H9 (cell line): Measurements from ENCODE around the gene SBK3. TPM values are rescaled to one million over a fixed set of nuclear protein-coding genes. Genes with fewer than 3 reads are reported as not detected.
"Not testable (repeated sequence)": the region's sequence is repeated elsewhere in the genome, so short reads cannot be mapped to it uniquely, and the experiment has no call there.

Experiments
- DNase-seq: peaks from one replicate; pipeline ENCODE4 v3.0.0-alpha.2; 2017
- H2AFZ ChIP-seq: one replicate; pipeline ENCODE4 v1.6.1; 2013; ENCODE audit warnings: mild to moderate bottlenecking, low read length, control low read depth, moderate library complexity
- H2AK5ac ChIP-seq: 2 replicates; pipeline ENCODE4 v1.6.1; 2013; ENCODE audit warnings: low read length, control low read depth, mixed read lengths; ENCODE audit not compliant: insufficient read length
- H2BK120ac ChIP-seq: one replicate; pipeline ENCODE4 v1.6.1; 2013; ENCODE audit warnings: low read depth, mild to moderate bottlenecking, low read length, control low read depth, inconsistent platforms; ENCODE audit not compliant: poor library complexity, severe bottlenecking
- H2BK12ac ChIP-seq: 2 replicates; pipeline ENCODE4 v1.6.1; 2013; ENCODE audit warnings: low read length, control low read depth, mixed read lengths, low read depth; ENCODE audit not compliant: insufficient read length
- H2BK15ac ChIP-seq: 2 replicates; pipeline ENCODE4 v1.6.1; 2013; ENCODE audit warnings: low read depth, low read length, control low read depth
- H2BK20ac ChIP-seq: one replicate; pipeline ENCODE4 v1.6.1; 2013; ENCODE audit warnings: low read depth, mild to moderate bottlenecking, low read length, control low read depth, inconsistent platforms; ENCODE audit not compliant: poor library complexity, severe bottlenecking
- H2BK5ac ChIP-seq: 2 replicates; pipeline ENCODE4 v1.6.1; 2013; ENCODE audit warnings: low read length, control low read depth, mixed read lengths; ENCODE audit not compliant: insufficient read length
- H3K14ac ChIP-seq: 2 replicates; pipeline ENCODE4 v1.6.1; 2013; ENCODE audit warnings: low read length, control low read depth; ENCODE audit not compliant: insufficient read depth
- H3K18ac ChIP-seq: 2 replicates; pipeline ENCODE4 v1.6.1; 2013; ENCODE audit warnings: low read depth, mild to moderate bottlenecking, mixed read lengths, low read length, control low read depth; ENCODE audit not compliant: insufficient read length
- H3K23ac ChIP-seq: 2 replicates; pipeline ENCODE4 v1.6.1; 2013; ENCODE audit warnings: low read length, control low read depth, mixed read lengths, low read depth; ENCODE audit not compliant: insufficient read length
- H3K23me2 ChIP-seq: 2 replicates; pipeline ENCODE4 v1.6.1; 2013; ENCODE audit warnings: low read depth, mild to moderate bottlenecking, mixed read lengths, low read length, control low read depth; ENCODE audit not compliant: insufficient read length, poor library complexity, severe bottlenecking
- H3K27ac ChIP-seq: 2 replicates; pipeline ENCODE4 v1.5.1; 2013; ENCODE audit warnings: low read length, control low read depth, mixed read lengths, low read depth; ENCODE audit not compliant: insufficient read length
- H3K27me3 ChIP-seq: 2 replicates; pipeline ENCODE4 v1.6.1; 2013; ENCODE audit warnings: low read length, control low read depth, inconsistent platforms; ENCODE audit not compliant: insufficient read depth
- H3K4ac ChIP-seq: 2 replicates; pipeline ENCODE4 v1.6.1; 2013; ENCODE audit warnings: low read depth, mild to moderate bottlenecking, control low read depth, inconsistent platforms, low read length, moderate library complexity
- H3K4me1 ChIP-seq: 2 replicates; pipeline ENCODE4 v1.6.1; 2013; ENCODE audit warnings: low read length, control low read depth, inconsistent platforms; ENCODE audit not compliant: insufficient read depth
- H3K4me2 ChIP-seq: 2 replicates; pipeline ENCODE4 v1.6.1; 2013; ENCODE audit warnings: low read length, control low read depth, mixed read lengths; ENCODE audit not compliant: insufficient read length, insufficient read depth
- H3K56ac ChIP-seq: 2 replicates; pipeline ENCODE4 v1.6.1; 2013; ENCODE audit warnings: low read depth, mild to moderate bottlenecking, mixed read lengths, low read length, control low read depth; ENCODE audit not compliant: insufficient read length
- H3K79me1 ChIP-seq: 2 replicates; pipeline ENCODE4 v1.6.1; 2013; ENCODE audit warnings: low read depth, mild to moderate bottlenecking, moderate library complexity, low read length, control low read depth, inconsistent platforms; ENCODE audit not compliant: insufficient read depth, poor library complexity, severe bottlenecking
- H3K79me2 ChIP-seq: 2 replicates; pipeline ENCODE4 v1.6.1; 2013; ENCODE audit warnings: low read length, control low read depth, inconsistent platforms; ENCODE audit not compliant: insufficient read depth
- H3K9ac ChIP-seq: 2 replicates; pipeline ENCODE4 v1.6.1; 2013; ENCODE audit warnings: low read length, control low read depth, mixed read lengths; ENCODE audit not compliant: insufficient read length; ENCODE audit errors: extremely low read depth
- H3K9me3 ChIP-seq: one replicate; pipeline ENCODE4 v1.6.1; 2013; ENCODE audit warnings: low read depth, low read length, inconsistent platforms; ENCODE audit not compliant: control insufficient read depth
- H3T11ph ChIP-seq: one replicate; pipeline ENCODE4 v1.6.1; 2013; ENCODE audit warnings: mild to moderate bottlenecking, low read length, control low read depth, inconsistent platforms
- H4K20me1 ChIP-seq: one replicate; pipeline ENCODE4 v1.6.1; 2013; ENCODE audit not compliant: control insufficient read depth, insufficient read length, insufficient read depth
- H4K5ac ChIP-seq: 2 replicates; pipeline ENCODE4 v1.6.1; 2013; ENCODE audit warnings: low read depth, mild to moderate bottlenecking, mixed read lengths, low read length, control low read depth; ENCODE audit not compliant: insufficient read length
- H4K8ac ChIP-seq: replicated peaks from 2 replicates; pipeline ENCODE4 v1.6.1; 2013; ENCODE audit warnings: low read length, control low read depth, mixed read lengths, low read depth; ENCODE audit not compliant: insufficient read length
- H4K91ac ChIP-seq: 2 replicates; pipeline ENCODE4 v1.6.1; 2013; ENCODE audit warnings: low read depth, mild to moderate bottlenecking, moderate library complexity, mixed read lengths, low read length, control low read depth; ENCODE audit not compliant: insufficient read length
- H3K27ac Mint-ChIP-seq, 3 experiments: 2 replicates in 2 of 3; 3 replicates in 1 of 3; pipeline ENCODE4 v1.8.0; 2020 to 2021; ENCODE audit warnings: mixed read lengths in 3 of 3, mild to moderate bottlenecking in 1 of 3, moderate library complexity in 1 of 3
- H3K27me3 Mint-ChIP-seq: 2 replicates; pipeline ENCODE4 v1.8.0; 2021; ENCODE audit warnings: low read depth, mild to moderate bottlenecking, moderate library complexity, mixed read lengths
- H3K36me3 Mint-ChIP-seq, 3 experiments: 2 replicates in 2 of 3; 3 replicates in 1 of 3; pipeline ENCODE4 v1.8.0; 2020 to 2021; ENCODE audit warnings: low read depth in 3 of 3, mixed read lengths in 3 of 3; ENCODE audit not compliant: insufficient read depth in 1 of 3
- H3K4me1 Mint-ChIP-seq, 2 experiments: 2 replicates each; pipeline ENCODE4 v1.8.0; 2020; ENCODE audit warnings: mixed read lengths in 2 of 2
- H3K4me3 Mint-ChIP-seq, 2 experiments: 2 replicates in 1 of 2; 3 replicates in 1 of 2; pipeline ENCODE4 v1.8.0; 2020 to 2021; ENCODE audit warnings: mild to moderate bottlenecking in 2 of 2, mixed read lengths in 2 of 2, moderate library complexity in 1 of 2
- H3K9me3 Mint-ChIP-seq, 2 experiments: 2 replicates in 1 of 2; 3 replicates in 1 of 2; pipeline ENCODE4 v1.8.0; 2020; ENCODE audit warnings: mild to moderate bottlenecking in 2 of 2, mixed read lengths in 2 of 2, moderate library complexity in 1 of 2
- WGBS: extraction: QIAGEN DNeasy Blood & Tissue Kit; methylation state at CpG from one replicate; pipeline ENCODE4 v1.1.7; 2013; ENCODE audit warnings: missing lambda C conversion rate, low lambda C conversion rate, mixed read lengths; ENCODE audit not compliant: insufficient read length; ENCODE audit errors: extremely low coverage; 5-methylcytosine and 5-hydroxymethylcytosine counted together
- total RNA-seq: library from RNA; stranded (reverse); gene quantifications from 2 replicates; pipeline ENCODE4 v1.2.1, GENCODE V29; 2021
- TF ChIP-seq, protein P1 (sequence below): fragments of 200-600 bp; sonication (generic); conservative IDR thresholded peaks from 3 replicates; pipeline ENCODE4 v1.8.0; 2021; ENCODE audit warnings: antibody characterized with exemption, mild to moderate bottlenecking

SBK3 gene
- total RNA-seq, 1 experiment from 2014 or later = 0.70 TPM

DNA sequence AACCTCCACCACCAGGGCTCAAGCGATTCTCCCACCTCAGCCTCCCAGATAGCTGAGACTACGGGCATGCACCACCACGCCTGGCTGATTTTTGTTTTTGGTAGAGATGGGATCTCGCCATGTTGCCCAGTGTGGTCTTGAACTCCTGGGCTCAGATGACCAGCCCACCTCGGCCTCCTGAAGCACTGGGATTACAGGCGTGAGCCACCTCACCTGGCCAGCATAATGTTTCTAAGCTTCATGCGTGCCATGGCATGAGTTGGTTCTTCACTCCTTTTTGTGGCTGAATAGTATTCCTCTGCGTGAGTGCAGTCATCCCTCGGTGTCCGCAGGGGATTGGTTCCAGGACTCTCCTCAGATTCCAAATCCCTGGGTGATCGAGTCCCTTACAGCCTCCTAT is 39.5 kb upstream of the SBK3 start:
- no CpG with 5 or more reads among the region's 11 CpGs for WGBS
- H3K23ac ChIP-seq = no peak overlapping the region
- H3K9ac ChIP-seq = no peak overlapping the region
- Mint-ChIP-seq H3K4me3 (no peak overlapping the region), H3K9me3 (no peaks in the 10 kb centered on the region), H3K27ac (no peak overlapping the region), H3K27me3 (peaks cover 9% of the 10 kb centered on the region), H3K4me1 (peaks cover 26 to 31% of the 10 kb centered on the region in 2 experiments), H3K36me3 (peaks cover 0 to 2% (median 0%) of the 10 kb centered on the region in 3 experiments; a peak in 2 of 7 replicates)
- H2BK12ac ChIP-seq = no peak overlapping the region
- H3K79me1 ChIP-seq = no peaks in the 10 kb centered on the region
- no peak overlapping the region for H4K8ac ChIP-seq
- H4K91ac ChIP-seq = no peak overlapping the region
- peaks cover 7% of the 10 kb centered on the region for H3K23me2 ChIP-seq
- no peak overlapping the region for H3K4ac ChIP-seq
- H2AFZ ChIP-seq = no peak overlapping the region
- no peak overlapping the region for H2BK15ac ChIP-seq
- H3K79me2 ChIP-seq = no peaks in the 10 kb centered on the region; the same call in 1 of the 2 replicates
- no peak overlapping the region for H2BK20ac ChIP-seq
- H3K56ac ChIP-seq = no peak overlapping the region
- H2AK5ac ChIP-seq = no peak overlapping the region
- no peak for DNase-seq
- TF ChIP-seq, protein P1, sequence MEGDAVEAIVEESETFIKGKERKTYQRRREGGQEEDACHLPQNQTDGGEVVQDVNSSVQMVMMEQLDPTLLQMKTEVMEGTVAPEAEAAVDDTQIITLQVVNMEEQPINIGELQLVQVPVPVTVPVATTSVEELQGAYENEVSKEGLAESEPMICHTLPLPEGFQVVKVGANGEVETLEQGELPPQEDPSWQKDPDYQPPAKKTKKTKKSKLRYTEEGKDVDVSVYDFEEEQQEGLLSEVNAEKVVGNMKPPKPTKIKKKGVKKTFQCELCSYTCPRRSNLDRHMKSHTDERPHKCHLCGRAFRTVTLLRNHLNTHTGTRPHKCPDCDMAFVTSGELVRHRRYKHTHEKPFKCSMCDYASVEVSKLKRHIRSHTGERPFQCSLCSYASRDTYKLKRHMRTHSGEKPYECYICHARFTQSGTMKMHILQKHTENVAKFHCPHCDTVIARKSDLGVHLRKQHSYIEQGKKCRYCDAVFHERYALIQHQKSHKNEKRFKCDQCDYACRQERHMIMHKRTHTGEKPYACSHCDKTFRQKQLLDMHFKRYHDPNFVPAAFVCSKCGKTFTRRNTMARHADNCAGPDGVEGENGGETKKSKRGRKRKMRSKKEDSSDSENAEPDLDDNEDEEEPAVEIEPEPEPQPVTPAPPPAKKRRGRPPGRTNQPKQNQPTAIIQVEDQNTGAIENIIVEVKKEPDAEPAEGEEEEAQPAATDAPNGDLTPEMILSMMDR = no peak
- no peak overlapping the region for H3K18ac ChIP-seq
- H3K27me3 ChIP-seq = no peaks in the 10 kb centered on the region
- no peak overlapping the region for H2BK120ac ChIP-seq
- H3K14ac ChIP-seq = no peak overlapping the region
- H4K5ac ChIP-seq = no peak overlapping the region
- no peak overlapping the region for H3T11ph ChIP-seq
- no peaks in the 10 kb centered on the region for H4K20me1 ChIP-seq
- H3K27ac ChIP-seq = no peak overlapping the region
- H3K9me3 ChIP-seq = no peaks in the 10 kb centered on the region
- no peak overlapping the region for H2BK5ac ChIP-seq
- no peaks in the 10 kb centered on the region for H3K4me1 ChIP-seq
- H3K4me2 ChIP-seq = no peak overlapping the region

DNA sequence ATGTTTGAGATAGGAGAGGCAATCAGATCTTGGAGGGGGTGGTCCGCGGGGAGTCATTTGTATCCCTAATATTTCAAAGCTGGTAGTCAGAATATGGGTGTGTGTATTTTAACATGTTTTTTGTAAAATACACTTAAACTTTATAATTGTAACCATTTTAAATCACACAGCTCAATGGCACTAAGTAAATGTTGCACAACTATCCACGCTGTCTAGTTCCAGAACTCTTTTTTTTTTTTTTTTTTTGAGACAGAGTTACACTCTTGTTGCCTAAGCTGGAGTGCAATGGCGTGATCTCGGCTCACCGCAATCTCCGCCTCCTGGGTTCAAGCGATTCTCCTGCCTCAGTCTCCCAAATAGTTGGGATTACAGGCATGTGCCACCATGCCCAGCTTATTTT is 38.6 kb upstream of the SBK3 start:
- H3K27me3 Mint-ChIP-seq, H3K14ac ChIP-seq, H3K4ac ChIP-seq, H3K56ac ChIP-seq, H3K9me3 Mint-ChIP-seq, H3K79me1 ChIP-seq, H2AK5ac ChIP-seq, H3K23ac ChIP-seq, H2BK15ac ChIP-seq, H3K27ac Mint-ChIP-seq, H2BK12ac ChIP-seq, H3K27me3 ChIP-seq, H4K5ac ChIP-seq, H3K23me2 ChIP-seq, DNase-seq, H4K8ac ChIP-seq, H3K79me2 ChIP-seq, H2BK120ac ChIP-seq, H3K36me3 Mint-ChIP-seq, H3K27ac ChIP-seq, H4K20me1 ChIP-seq, H3K9ac ChIP-seq, H3T11ph ChIP-seq, H2BK5ac ChIP-seq, H3K4me3 Mint-ChIP-seq, H2AFZ ChIP-seq, H3K4me1 ChIP-seq, H3K9me3 ChIP-seq, H3K18ac ChIP-seq, H3K4me2 ChIP-seq, H4K91ac ChIP-seq, H2BK20ac ChIP-seq: not testable (repeated sequence)
- peaks cover 23 to 25% of the 10 kb centered on the region in 2 experiments for H3K4me1 Mint-ChIP-seq
- no CpG with 5 or more reads among the region's 8 CpGs for WGBS
